Measurements from ENCODE around the gene ZSWIM5.

- TF ChIP-seq POLR2AphosphoS5 (IDR thresholded peaks at IDR 0.05; ENCODE audit: low read depth, low read length), result no peak
- TF ChIP-seq POLR2A (IDR thresholded peaks at IDR 0.05; ENCODE audit: low read depth, low read length), result no peak
- no peak for TF ChIP-seq TAF1 (IDR thresholded peaks at IDR 0.05; ENCODE audit: borderline replicate concordance, low read depth, low read length)
Measured at GRCh38 chr1:44976252-44976651, 230.2 kb downstream of the ZSWIM5 start.

All from GM12892 (cell line).